Thyroid gland (tissue), 4 donors: ENCODE measurements around the gene OR52W1. TPM values are rescaled to one million over a fixed set of nuclear protein-coding genes. Genes with fewer than 3 reads are reported as not detected.

Experiments used
- DNase-seq, 2 donors: peaks; one replicate each; pipeline ENCODE4 v3.0.0-alpha.2; 2019
- H3K27ac ChIP-seq, 3 donors: fragments of 200-600 bp; sonication (generic); 1 replicate in 2 of 3; 2 replicates in 1 of 3; pipeline ENCODE4 v1.5.1; 2016 to 2019; ENCODE audit warnings: mild to moderate bottlenecking in 1 of 3, moderate library complexity in 1 of 3
- H3K27me3 ChIP-seq: fragments of 200-600 bp; sonication (generic); one replicate; pipeline ENCODE4 v1.5.1; 2019
- H3K36me3 ChIP-seq, 2 donors: fragments of 200-600 bp; sonication (generic); one replicate each; pipeline ENCODE4 v1.5.1; 2016 to 2019
- H3K4me1 ChIP-seq, 2 donors: fragments of 200-600 bp; sonication (generic); one replicate each; pipeline ENCODE4 v1.5.1; 2017 to 2019
- H3K4me3 ChIP-seq, 3 donors: fragments of 200-600 bp; sonication (generic); replicated peaks in 1 of 3; 1 replicate in 2 of 3; 2 replicates in 1 of 3; pipeline ENCODE4 v1.5.1; 2016; ENCODE audit warnings: mild to moderate bottlenecking in 1 of 3
- H3K9me3 ChIP-seq: fragments of 200-600 bp; sonication (generic); one replicate; pipeline ENCODE4 v1.5.1; 2017
- CTCF ChIP-seq, 6 experiments: fragments of 200-600 bp in 3 of 6; fragments of 450-650 bp in 3 of 6; sonication (generic) in 3 of 6; IDR thresholded peaks; one replicate each; pipeline ENCODE4 v1.5.1; 2016 to 2019; ENCODE audit warnings: antibody characterized with exemption in 6 of 6, mild to moderate bottlenecking in 2 of 6, inconsistent platforms in 1 of 6, moderate library complexity in 1 of 6
- POLR2A ChIP-seq, 2 donors: fragments of 450-650 bp; IDR thresholded peaks; one replicate each; pipeline ENCODE4 v1.6.1; 2017; ENCODE audit warnings: antibody characterized with exemption in 2 of 2, mild to moderate bottlenecking in 2 of 2, moderate library complexity in 1 of 2
- WGBS, 2 donors: methylation state at CpG; one replicate each; pipeline ENCODE4 v1.1.5; 2017; 5-methylcytosine and 5-hydroxymethylcytosine counted together
- intact Hi-C: fragments of 100-400 bp; cut with DNase I; formaldehyde crosslinking; loops from one replicate; pipeline ENCODE4 v1.15.1; 2023
- total RNA-seq, 4 donors: library from RNA; depleted of rRNA; stranded (reverse); fragments of >200 nt; gene quantifications; one replicate each; pipeline ENCODE4 v1.2.3, GENCODE V29; 2016

The OR52W1 gene
- total RNA-seq, 4 donors from 2014 or later: not detected

GRCh38 chr11:6200975-6201374 lies 2.0 kb downstream of the OR52W1 start:
- Histone ChIP-seq H3K27ac (no peak overlapping the region), H3K27me3 (no peaks in the 10 kb centered on the region), H3K4me1 (no peaks in the 10 kb centered on the region), H3K9me3 (no peaks in the 10 kb centered on the region), H3K4me3 (no peak overlapping the region), H3K36me3 (peaks cover 0 to 4% of the 10 kb centered on the region in 2 donors)
- TF ChIP-seq CTCF (IDR thresholded peaks at IDR 0.05) (no peak), POLR2A (IDR thresholded peaks at IDR 0.05) (no peak)
- WGBS, 2 donors: 72 to 87% methylated on average over 4 of the region's 4 CpGs
- intact Hi-C loops: no loop called here
- DNase-seq: no peak

- H3K27ac ChIP-seq: no peak overlapping the region
- no peaks in the 10 kb centered on the region for H3K9me3 ChIP-seq
- no peak overlapping the region for H3K4me3 ChIP-seq
- H3K36me3 ChIP-seq: peaks cover 0 to 8% of the 10 kb centered on the region in 2 donors
- intact Hi-C loops: no loop called here
- H3K4me1 ChIP-seq: no peaks in the 10 kb centered on the region
- TF ChIP-seq POLR2A (IDR thresholded peaks at IDR 0.05) (no peak), CTCF (IDR thresholded peaks at IDR 0.05) (no peak)
- WGBS, 2 donors: 86 to 87% methylated on average over 2 of the region's 2 CpGs
- no peak for DNase-seq
- no peaks in the 10 kb centered on the region for H3K27me3 ChIP-seq
Measured at GRCh38 chr11:6201481-6201880, 2.5 kb downstream of the OR52W1 start.

GRCh38 chr11:6202041-6202440 lies 3.0 kb downstream of the OR52W1 start:
- Histone ChIP-seq H3K27me3 (no peaks in the 10 kb centered on the region), H3K9me3 (no peaks in the 10 kb centered on the region), H3K4me1 (no peaks in the 10 kb centered on the region), H3K27ac (no peak overlapping the region), H3K4me3 (no peak overlapping the region), H3K36me3 (peaks cover 0 to 10% of the 10 kb centered on the region in 2 donors)
- DNase-seq: no peak
- intact Hi-C loops: no loop called here
- 86 to 96% methylated on average over 1 of the region's 1 CpG for WGBS, 2 donors
- TF ChIP-seq POLR2A (IDR thresholded peaks at IDR 0.05) (no peak), CTCF (IDR thresholded peaks at IDR 0.05) (no peak)

- intact Hi-C loops: no loop called here
- no peaks in the 10 kb centered on the region for H3K27me3 ChIP-seq
- no peak overlapping the region for H3K27ac ChIP-seq
- H3K36me3 ChIP-seq: peaks cover 0 to 10% of the 10 kb centered on the region in 2 donors
- H3K4me3 ChIP-seq: no peak overlapping the region
- H3K9me3 ChIP-seq: no peaks in the 10 kb centered on the region
- no peak for DNase-seq
- no peak for TF ChIP-seq POLR2A (IDR thresholded peaks at IDR 0.05)
- no peak for TF ChIP-seq CTCF (IDR thresholded peaks at IDR 0.05)
- no peaks in the 10 kb centered on the region for H3K4me1 ChIP-seq
- 74 to 84% methylated on average over 3 of the region's 3 CpGs for WGBS, 2 donors
Measured at GRCh38 chr11:6203327-6203726, 4.3 kb downstream of the OR52W1 start.

GRCh38 chr11:6204706-6205105 lies 5.7 kb downstream of the OR52W1 start:
- Histone ChIP-seq H3K36me3 (peaks cover 0 to 11% of the 10 kb centered on the region in 2 donors), H3K4me1 (no peaks in the 10 kb centered on the region), H3K27ac (no peak overlapping the region), H3K4me3 (no peak overlapping the region), H3K9me3 (no peaks in the 10 kb centered on the region), H3K27me3 (no peaks in the 10 kb centered on the region)
- WGBS, 2 donors: 97 to 100% methylated on average over 1 of the region's 1 CpG
- TF ChIP-seq POLR2A (IDR thresholded peaks at IDR 0.05) (no peak), CTCF (IDR thresholded peaks at IDR 0.05) (no peak)
- intact Hi-C loops: no loop called here
- DNase-seq: no peak
